GM21825 (cell line): ENCODE results near the gene KCNQ1.

Source experiments
- ATAC-seq: cut with Tn5 transposase; IDR thresholded peaks from one replicate; pipeline ENCODE4 v1.9.1; 2021; ENCODE audit warnings: mild to moderate bottlenecking, moderate library complexity; ENCODE audit not compliant: unreplicated experiment

Gene KCNQ1

DNA sequence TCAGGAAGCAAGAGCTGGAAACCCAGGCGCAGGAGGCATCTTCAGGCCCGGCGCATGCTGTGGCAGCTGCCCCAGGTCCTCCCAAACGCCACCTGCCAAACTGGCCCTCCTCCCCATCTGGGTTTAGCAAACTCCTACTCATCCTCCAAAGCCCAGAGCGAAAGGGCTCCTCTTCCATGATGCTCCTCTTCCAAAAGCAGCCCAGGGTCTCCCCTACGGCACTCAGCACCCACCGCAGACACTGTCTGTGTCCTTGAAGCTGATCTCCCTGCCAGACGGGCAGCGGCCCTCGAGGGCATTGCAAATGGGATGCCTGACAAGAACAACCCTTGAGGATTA, 414.9 kb downstream of the KCNQ1 start:
- no peak for ATAC-seq

GRCh38 chr11:2860636-2861035, 415.8 kb downstream of the KCNQ1 start:
- no peak for ATAC-seq

DNA sequence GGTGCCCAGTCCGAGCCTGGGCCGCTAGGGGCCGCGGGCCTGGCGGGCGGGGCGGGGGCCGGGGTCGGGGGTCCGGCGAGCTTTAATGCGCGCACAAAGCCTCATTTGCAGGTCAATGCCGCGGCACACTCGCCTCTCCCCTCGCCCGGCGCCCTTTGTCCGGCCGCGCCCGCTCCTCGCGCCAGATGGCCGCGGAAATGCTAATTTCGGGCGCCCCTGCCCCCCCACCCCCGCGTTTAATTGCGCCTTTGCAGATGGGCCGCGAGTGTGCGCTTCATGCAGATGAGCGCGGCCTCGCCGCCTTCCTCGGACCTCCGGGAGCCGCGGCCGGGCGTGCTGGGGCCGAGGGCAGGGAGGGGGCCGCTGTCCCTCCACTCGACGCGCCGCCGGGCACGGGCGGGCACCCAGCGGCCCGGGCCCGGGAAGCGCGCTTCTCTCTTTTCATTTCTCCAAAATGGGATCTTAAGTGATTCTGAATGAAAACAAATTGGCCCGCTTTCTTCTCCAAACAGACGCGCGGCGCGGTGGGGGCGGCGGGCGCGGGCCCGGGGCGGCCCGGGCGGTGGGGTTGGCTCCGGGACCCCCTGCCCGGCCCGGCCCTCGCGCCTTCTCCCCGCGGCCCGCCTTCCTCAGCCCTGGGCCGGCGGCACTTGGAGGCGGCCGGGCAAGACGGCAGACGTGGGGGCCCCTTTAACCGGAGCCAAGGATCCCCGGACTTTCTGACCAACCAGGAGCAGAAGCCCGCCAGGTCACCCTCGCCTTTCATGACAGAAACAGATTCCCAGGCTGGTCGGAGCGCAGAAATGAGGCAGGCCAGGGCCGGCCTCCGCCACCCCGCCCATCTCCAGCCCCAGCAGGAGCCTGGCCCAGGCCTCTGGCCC, 417.8 kb downstream of the KCNQ1 start:
- ATAC-seq = no peak

GRCh38 chr11:2863276-2863618, 418.4 kb downstream of the KCNQ1 start:
- ATAC-seq = no peak

- ATAC-seq = no peak
Measured at GRCh38 chr11:2864901-2865300, 420.1 kb downstream of the KCNQ1 start.

DNA sequence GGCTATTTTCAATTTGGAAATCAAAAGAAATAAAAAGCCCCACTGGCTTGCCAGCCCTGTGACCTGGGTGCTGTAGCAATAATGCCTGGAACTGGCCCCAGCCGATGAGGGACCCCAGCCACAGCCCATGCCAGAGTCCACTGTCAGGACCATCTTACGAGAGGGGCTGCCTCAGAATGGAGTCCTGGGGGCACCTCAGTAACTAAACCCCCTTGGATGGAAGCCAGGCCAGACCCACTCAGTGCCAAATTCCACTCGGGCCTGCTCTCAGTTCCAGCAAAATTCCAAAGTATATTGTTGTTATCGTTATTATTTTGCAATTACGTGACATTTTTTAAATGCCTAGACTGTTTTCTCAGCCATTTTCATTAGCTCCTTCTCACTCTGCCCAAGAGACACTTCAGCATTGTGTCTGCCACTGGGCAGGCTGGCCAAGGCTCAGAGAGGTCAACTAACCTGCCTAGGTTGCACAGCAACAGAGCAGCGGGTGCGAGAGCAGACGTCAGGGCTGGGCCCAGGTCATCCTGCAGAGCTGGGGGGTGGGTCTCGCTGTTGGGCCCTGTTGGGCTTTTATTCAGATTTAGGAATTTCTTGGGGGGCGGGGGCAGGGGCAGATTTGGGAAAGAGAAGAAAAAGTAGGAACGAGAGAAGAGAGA, 421.2 kb downstream of the KCNQ1 start:
- no peak for ATAC-seq

- no peak for ATAC-seq
Measured at GRCh38 chr11:2867142-2867541, 422.3 kb downstream of the KCNQ1 start.

DNA sequence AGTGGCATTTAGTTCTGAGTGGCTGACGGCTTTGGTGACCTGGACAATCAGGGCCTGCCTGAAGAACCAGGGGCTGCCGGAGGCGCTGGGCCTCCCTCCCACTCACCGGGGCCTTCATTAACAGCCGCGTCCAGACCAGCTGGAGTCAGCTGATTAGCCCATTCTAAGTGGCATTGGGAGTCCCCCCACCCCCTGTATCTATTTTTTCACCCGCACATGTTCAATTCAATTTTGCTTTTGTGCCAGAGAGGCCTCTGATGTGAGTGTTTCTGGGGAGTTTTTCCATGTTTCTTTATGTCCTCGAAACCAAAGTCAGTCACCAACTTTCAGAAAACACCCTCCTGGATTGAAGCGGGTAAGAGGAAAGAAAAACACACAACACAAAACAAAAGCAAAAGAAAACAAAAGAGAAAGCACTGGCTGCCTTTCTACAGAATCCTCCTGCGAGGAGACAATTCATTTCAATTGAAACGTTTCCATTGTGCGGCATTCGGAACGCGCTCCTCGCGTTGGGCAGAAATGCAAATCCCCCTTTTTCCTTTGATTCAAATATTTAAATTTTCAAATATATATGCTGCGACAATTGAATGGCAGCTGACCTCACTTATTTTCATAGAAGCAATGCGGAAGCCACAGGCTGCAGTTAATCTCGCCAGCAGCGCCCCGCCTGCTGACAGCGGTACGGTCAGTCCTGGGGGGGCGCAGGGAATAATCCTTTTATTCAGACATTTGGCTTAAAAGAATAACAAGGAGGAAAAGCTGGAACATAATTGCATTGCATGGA, 423.1 kb downstream of the KCNQ1 start:
- no peak for ATAC-seq

- ATAC-seq = no peak
Measured at GRCh38 chr11:2868506-2869133, 423.8 kb downstream of the KCNQ1 start.

DNA sequence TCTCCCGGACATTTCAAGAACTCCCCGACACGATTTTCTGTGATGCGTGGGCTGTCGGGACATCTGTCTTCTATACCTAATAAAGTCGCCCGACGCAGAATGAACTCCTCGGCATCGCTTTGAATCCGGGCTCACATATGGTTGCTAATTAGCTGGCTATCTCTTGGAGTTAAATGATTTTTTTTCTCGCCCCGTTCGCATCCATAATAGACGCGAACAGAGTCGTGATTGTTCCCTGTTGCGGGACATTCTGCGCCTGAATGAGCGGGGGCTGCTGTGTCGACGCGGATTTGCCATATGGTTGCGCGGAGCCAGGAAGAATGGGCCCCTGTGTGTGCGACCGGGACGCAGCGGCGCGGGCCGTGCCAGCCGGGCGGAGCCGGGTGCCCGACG, 424.3 kb downstream of the KCNQ1 start:
- ATAC-seq = no peak

GRCh38 chr11:2869561-2870427, 425.0 kb downstream of the KCNQ1 start:
- ATAC-seq = no peak

DNA sequence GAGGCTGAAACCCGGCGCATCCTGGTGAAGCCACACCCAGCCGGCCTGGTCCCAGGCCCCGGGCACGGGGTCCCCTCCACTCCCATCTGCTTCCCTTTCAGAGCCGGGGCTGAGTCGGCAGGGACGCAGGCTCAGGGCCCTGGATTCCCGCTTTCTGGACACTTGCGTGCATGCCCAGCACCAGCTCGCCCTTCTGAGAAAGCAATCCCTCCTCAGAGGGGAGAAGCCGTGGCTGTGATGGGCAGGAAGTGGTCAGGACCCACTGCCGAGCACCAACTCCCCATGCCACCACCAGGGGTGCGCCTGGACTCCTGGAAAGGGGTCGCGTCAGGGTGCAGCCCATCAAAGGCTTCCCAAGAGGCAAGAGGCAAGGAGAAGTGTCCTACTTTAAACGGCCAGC, 425.7 kb downstream of the KCNQ1 start:
- no peak for ATAC-seq

DNA sequence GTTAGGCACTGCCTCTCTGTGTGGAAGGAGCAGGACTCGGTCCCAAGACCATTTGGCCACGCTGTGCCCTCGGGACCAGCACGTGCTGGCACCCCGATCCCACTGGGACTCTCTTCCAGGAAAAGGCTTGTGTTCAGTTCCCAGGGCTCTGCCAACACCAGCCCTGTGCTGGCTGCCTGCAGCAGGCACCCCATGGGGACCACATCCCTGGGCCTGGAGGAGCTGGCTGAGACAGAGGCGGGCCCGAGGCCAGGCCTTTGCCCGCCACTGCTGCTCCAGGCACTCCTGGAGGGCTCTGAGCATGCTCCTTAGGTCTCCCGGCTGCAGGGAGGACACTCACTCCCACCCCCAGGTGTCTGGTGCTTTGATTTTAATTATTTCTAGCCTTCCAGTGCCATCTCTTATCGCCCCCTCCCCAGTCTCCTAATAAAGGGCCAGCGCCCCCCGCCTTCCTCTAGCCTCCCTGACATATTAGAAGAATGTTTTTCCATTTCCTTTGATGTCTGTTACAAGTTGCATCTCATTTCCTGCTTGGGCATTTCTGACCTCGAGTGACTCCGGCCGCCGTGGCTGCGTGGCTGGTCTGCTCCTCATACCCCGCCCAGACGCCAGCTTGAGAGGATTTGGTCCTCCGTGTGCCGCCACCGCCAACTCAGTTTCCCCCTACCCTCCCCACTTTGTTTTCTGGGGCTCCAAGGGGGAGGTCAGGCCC, 426.3 kb downstream of the KCNQ1 start:
- ATAC-seq = no peak

- ATAC-seq = no peak
Measured at GRCh38 chr11:2874963-2875362, 430.2 kb downstream of the KCNQ1 start.

GRCh38 chr11:2877474-2877873, 432.7 kb downstream of the KCNQ1 start:
- ATAC-seq = no peak

- no peak for ATAC-seq
Measured at GRCh38 chr11:2878782-2879181, 434.0 kb downstream of the KCNQ1 start.

DNA sequence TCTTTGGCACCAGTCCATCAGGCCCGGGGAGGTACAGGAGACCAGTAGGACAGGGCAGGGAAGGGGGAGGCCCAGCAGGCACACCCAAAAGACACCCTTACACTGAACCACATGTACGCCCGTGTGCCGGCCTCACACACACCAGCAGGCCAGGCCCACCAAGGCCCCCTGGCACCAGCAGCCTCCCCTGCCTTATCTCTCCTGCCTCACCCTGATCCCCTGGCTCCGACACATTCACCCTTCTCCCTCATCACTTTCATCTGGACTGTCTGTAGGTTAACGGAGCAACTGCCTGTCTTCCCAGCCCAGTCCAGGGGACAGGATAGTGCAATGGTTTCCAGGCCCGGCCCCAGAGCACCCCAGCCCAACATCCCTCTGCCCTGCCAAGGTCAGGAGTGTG, 435.8 kb downstream of the KCNQ1 start:
- ATAC-seq = no peak

GRCh38 chr11:2881076-2881980, 436.5 kb downstream of the KCNQ1 start:
- no peak for ATAC-seq

- ATAC-seq = no peak
Measured at GRCh38 chr11:2881981-2882375, 437.2 kb downstream of the KCNQ1 start.
